Brain microvascular endothelial cell (primary cell): ENCODE measurements around the gene MTNR1A.

Experiments
- DNase-seq: peaks from one replicate; pipeline ENCODE4 v3.0.0-alpha.2; 2020
- H3K27ac ChIP-seq: fragments of 250-450 bp; sonication (Bioruptor Pico); 2 replicates; pipeline ENCODE4 v1.5.1; 2020; ENCODE audit warnings: mild to moderate bottlenecking, moderate library complexity
- H3K27me3 ChIP-seq: fragments of 250-450 bp; sonication (Bioruptor Pico); replicated peaks from 2 replicates; pipeline ENCODE4 v1.5.1; 2020; ENCODE audit warnings: mild to moderate bottlenecking
- H3K36me3 ChIP-seq: fragments of 250-450 bp; sonication (Bioruptor Pico); replicated peaks from 2 replicates; pipeline ENCODE4 v1.5.1; 2020; ENCODE audit warnings: mild to moderate bottlenecking
- H3K4me3 ChIP-seq: 2 replicates; pipeline ENCODE4 v1.5.1; 2011; ENCODE audit warnings: low read depth, mild to moderate bottlenecking, control low read depth, low read length, moderate library complexity
- CTCF ChIP-seq: IDR thresholded peaks from 2 replicates; pipeline ENCODE4 v1.5.1; 2011; ENCODE audit warnings: low read depth, mild to moderate bottlenecking, moderate library complexity, low read length, control low read depth, inconsistent platforms; ENCODE audit errors: missing control alignments
- in situ Hi-C: cut with HindIII; loops from 2 replicates; pipeline ENCODE4 v1.10.0; 2017; ENCODE audit warnings: low sequenced_read_pairs, low pct_ligation_motif_present

Gene MTNR1A

GRCh38 chr4:186554914-186555827, at the start of gene MTNR1A:
MTNR1A (minus strand) TSS chr4:186555567; CDS start chr4:186555365, 202 bp downstream.
- Histone ChIP-seq H3K27me3 (no peaks in the 10 kb centered on the region), H3K36me3 (no peaks in the 10 kb centered on the region), H3K4me3 (peak within 1 kb of the TSS; percentile 54), H3K27ac (no peak within 1 kb of the TSS)
- TF ChIP-seq CTCF, result no peak
- in situ Hi-C loops, result no loop called here
- DNase-seq, result no peak

- TF ChIP-seq CTCF, result no peak
- H3K27me3 ChIP-seq, result no peaks in the 10 kb centered on the region
- in situ Hi-C loops, result no loop called here
- H3K36me3 ChIP-seq, result peaks cover 72% of the 10 kb centered on the region
- H3K4me3 ChIP-seq, result no peak overlapping the region
- no peak for DNase-seq
- H3K27ac ChIP-seq, result no peak overlapping the region
Measured at GRCh38 chr4:186604124-186604807, 48.9 kb upstream of the MTNR1A start.

- peaks cover 72% of the 10 kb centered on the region for H3K36me3 ChIP-seq
- H3K27ac ChIP-seq, result no peak overlapping the region
- DNase-seq, result no peak
- in situ Hi-C loops, result no loop called here
- H3K27me3 ChIP-seq, result no peaks in the 10 kb centered on the region
- H3K4me3 ChIP-seq, result no peak overlapping the region
- no peak for TF ChIP-seq CTCF
Measured at GRCh38 chr4:186602978-186603377, 47.6 kb upstream of the MTNR1A start.

- H3K27me3 ChIP-seq, result no peaks in the 10 kb centered on the region
- in situ Hi-C loops, result loop anchor here (25.0 kb wide), 1 partner anchor 312 kb away; no protein-coding TSS in a partner anchor
- no peak for TF ChIP-seq CTCF
- H3K36me3 ChIP-seq, result peaks cover 84% of the 10 kb centered on the region
- H3K4me3 ChIP-seq, result no peak overlapping the region
- no peak overlapping the region for H3K27ac ChIP-seq
- no peak for DNase-seq
Measured at GRCh38 chr4:186599483-186599882, 44.1 kb upstream of the MTNR1A start.

GRCh38 chr4:186598686-186599085, 43.3 kb upstream of the MTNR1A start:
- peaks cover 82% of the 10 kb centered on the region for H3K36me3 ChIP-seq

More at GRCh38 chr4:186598686-186599085, 43.3 kb upstream of the MTNR1A start:
- DNase-seq, result no peak
- TF ChIP-seq CTCF, result no peak
- Histone ChIP-seq H3K27me3 (no peaks in the 10 kb centered on the region), H3K27ac (no peak overlapping the region), H3K4me3 (no peak overlapping the region)
- in situ Hi-C loops, result loop anchor here (25.0 kb wide), 1 partner anchor 311 kb away; no protein-coding TSS in a partner anchor
